ENCODE data around the gene FAM234B.

FAM234B gene

DNA sequence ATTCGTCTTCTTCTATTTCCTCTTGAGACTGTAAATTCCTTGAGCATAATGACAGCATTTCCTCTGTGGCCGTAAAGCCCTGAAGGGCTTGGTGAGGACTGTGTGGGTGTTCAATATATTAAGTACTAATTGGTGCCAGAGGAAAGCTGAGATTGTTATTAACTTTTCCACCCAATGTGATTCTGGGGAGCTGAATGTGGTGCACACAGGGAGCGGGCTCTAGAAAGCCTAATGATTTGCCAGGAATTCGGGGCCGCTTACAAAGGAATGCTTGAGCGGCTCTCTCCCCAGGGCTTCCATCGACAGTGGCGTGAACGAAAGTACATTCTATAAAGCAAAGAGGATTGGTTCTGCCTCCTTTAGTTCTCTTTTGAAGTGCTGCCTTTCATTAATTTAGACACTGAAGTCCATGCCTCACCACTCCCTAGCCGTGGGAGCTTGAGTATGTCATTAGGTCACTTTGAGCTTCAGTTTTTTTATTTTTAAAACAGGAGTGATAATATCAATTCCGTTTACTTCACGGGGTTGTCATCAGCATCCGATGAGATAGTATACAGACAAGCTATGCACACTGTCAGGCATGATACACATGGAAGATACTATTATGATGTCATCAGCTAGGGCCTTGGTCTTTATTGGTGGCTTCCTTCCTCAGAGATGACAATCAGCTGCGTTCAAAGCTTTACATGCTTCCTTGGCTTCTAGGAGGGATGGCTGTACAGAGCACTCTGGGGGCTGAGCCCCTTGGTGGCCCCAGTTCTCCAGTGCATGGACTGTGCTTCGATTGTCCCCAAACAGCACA lies 70.3 kb downstream of the FAM234B start:
- DNase-seq (ENCODE audit: extremely low read depth in 1 of 2, low read depth in 1 of 2), result no peak

DNA sequence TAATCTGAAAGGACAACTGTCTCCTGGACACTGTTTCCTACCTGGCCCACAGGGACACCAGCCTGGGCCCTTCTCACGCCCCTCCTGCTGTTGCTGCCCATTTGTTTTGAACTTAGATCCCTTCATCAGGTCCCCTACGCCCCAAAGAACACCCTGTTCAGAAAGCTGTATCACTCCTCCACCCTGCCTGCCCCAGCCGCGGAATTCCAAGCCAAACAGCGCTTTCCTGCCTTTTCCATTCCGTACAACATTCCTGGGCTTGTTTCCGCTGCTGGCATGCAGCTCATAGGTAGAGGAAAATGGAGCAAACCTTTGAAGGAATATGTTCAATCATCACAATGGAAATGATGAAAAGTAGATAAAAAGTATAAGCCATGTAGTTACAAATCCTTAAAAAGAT lies 72.1 kb downstream of the FAM234B start:
- DNase-seq (ENCODE audit: extremely low read depth in 1 of 2, low read depth in 1 of 2), result no peak

DNA sequence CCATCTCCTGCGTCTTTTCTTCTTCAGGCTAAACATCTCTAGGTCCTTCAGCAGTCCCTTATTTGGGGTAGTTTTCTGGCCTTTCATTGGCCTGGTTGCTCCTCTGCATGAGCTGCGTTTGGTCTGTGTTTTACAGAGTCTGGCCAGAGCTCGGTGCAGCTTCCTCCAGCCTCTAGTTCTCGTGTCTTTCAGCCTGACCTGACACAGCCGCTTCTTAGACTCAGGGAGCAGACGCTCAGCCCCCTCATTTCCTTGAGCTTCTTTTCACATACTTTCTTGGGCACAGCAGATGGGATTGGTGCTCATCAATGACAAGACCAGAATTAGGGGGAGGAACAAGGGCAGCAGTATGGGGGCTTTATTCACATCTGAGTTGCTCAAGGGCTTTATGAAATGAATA lies 72.8 kb downstream of the FAM234B start:
- no peak for DNase-seq (ENCODE audit: extremely low read depth in 1 of 2, low read depth in 1 of 2)

DNA sequence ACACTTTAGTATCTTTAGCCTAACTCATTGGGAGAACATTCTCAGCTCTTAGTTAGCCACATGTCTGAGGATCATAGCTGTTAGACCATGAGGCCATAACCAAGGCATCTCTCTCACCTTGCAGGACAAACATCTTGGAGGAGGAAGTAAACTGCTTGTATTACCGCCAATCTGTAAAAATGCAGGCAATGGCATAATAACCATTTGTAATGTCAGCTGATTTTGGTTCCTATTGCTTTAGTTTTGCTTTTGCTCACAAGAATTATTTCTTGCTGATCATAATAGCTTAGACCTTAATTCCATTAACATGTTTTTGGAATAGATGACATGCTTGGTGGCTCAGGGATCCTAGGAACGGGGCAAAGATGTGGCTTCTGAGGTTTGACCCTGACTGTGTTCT lies 75.6 kb downstream of the FAM234B start:
- no peak for DNase-seq (ENCODE audit: extremely low read depth in 1 of 2, low read depth in 1 of 2)

DNA sequence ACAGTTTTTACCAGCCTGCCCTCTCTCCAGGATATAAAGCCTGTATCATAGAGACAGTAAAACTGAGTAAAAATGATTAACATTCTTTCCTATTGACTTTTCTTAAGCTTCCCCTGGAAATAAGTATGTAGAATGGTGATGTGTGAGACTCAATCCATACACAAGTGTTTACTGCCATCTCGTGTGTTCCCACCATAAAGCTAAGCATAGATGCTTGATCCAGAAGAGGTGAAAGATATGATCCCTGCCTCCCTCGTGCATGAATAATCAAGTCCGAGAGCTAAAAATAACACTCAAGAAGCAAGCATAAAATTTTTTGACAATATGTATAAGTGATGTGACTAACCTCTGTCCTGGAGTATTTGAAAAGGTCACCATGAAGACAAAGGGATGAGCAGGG lies 76.2 kb downstream of the FAM234B start:
- DNase-seq (ENCODE audit: extremely low read depth in 1 of 2, low read depth in 1 of 2), result no peak

DNA sequence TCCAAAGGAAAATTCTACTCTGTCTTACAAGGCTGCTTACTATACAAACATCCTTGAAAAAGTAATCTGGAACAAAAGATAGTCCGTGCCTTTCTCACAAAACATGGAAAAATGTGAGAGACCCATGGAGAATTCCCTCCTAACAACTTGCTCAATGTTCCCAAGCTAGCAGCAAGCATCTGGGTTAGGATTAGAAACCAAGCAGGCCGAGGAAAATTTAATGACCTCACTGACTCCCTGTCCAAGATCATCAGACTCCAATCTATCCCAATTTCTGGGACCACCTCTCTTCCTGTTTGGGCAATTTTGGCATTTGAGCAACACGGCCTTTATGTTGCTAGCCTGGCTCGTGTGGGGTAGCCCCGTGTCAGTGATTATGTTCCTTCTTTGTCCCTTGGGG lies 77.4 kb downstream of the FAM234B start:
- no peak for DNase-seq (ENCODE audit: extremely low read depth in 1 of 2, low read depth in 1 of 2)

DNA sequence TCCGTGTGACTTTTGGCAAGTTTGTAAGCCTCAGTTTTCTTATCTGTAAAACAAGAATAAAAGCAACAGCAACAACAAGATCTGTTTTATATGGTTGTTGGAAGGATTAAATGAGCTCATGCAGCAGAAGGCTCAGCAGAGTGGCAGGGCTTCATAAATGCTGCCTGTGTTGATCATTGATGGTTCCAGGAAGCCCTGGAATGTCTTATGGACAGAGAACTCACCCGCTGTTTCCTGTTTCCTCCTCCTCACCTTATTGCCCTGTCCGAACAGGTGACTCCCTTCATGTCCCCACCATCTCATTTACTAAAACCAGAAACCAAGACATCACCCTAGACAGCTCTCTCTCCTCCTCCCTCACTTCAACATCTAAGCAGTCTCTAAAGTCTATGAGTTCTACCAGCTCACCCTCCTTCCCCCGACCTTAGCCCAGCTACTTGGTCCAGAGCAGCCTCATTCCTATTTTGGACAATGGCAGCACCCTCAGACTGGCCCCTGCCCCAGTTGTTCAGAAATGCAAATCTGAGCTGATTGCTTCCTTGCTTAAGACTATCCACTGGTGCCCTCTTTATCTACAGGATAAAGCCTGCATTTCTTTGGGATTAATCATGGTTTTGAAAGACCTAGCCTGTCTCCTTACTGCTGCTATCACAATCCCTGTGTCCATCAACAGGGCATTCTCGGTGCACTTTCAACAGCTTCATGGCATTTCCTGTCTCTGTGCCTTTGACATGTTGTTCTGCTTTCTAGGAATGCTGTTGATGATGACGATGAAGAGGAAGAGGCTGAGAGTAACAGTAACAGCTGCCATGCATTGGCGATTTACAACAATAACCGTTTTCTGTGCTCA lies 80.7 kb downstream of the FAM234B start:
- DNase-seq (ENCODE audit: extremely low read depth in 1 of 2, low read depth in 1 of 2), result no peak

DNA sequence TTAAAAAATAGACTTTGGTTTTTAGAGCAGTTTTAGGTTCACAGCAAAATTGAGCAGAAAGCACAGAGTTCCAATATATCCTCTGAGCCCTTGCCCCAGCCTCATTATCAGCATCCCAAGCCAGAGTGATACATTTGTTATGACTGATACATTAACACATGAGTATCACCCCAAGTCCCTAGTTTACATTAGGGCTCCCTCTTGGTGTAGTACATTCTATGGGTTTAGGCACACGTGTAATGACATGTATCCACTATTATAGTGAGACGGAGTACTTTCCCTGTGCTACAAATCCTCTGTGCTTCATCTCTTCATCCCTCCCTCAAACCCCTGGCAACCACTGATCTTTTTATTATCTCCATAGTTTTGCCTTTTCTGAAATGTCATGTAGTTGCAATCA lies 81.8 kb downstream of the FAM234B start:
- no peak for DNase-seq (ENCODE audit: extremely low read depth in 1 of 2, low read depth in 1 of 2)

DNA sequence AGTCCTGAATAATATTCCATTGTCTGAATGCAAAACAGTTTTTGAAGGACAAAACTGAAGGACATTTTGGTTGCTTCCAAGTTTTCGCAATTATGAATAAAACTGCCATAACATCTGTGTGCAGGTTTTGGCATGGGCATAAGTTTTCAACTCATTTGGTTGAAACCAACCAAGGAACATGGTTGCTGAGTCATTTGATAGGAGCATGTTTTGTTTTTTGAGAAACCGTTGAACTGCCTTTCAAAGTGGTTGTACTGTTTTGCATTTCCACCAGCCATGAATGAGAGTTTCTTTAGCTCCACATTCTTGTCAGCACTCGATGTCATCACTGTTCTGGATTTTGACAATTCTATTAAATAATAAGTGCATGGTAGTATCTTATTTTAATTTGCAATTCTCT lies 82.3 kb downstream of the FAM234B start:
- no peak for DNase-seq (ENCODE audit: extremely low read depth in 1 of 2, low read depth in 1 of 2)

DNA sequence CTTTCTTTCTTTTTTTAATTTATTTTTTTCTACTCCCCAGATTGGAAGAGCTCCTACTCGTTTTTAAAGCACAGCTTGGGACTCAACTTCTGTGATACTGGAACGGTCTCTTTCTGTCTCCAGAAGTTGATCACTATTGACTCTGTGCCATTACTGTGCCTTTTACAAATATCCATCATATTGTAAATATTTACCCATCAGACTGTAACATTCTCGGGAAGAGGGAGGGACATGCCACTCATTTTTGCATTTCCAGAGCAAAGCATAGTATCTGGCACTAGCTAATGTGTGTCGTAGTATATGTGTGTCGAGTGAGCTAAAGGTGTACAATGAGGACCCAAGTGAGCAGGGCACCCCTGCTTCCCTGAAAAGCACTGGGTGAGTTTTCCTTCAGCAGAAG lies 83.3 kb downstream of the FAM234B start:
- DNase-seq (ENCODE audit: extremely low read depth in 1 of 2, low read depth in 1 of 2), result no peak

DNA sequence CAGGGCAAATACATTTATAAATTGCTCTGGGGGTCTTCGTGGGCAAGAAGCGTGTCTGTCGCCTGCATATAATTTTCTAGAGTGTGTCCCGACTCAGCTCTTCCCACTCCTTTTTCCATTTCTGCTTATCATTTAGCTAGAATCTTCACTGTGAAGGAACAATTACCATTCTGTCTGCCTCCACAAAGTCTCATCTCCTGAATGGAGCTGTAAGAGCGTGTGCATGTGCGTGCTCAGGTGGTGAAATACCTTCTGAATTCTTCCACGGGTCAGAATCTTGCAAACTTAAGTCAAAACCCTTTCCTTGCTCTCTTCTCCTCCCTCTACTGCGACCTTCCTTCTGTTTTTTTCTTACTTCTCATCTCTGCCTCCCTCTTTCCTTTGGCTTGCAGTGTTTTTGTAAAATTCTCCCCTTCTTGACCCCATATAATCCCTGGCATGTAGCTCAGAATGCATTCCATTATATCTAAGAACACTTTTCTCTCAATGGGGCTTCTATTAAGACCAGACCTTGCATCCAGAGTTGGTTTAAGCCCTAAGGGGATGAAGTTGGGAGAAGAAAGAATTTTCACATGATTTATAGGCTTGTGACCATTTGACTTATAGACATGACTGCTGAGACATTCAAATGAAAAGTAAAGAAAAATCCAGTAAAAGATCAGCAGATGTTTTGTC lies 84.2 kb downstream of the FAM234B start:
- no peak for DNase-seq (ENCODE audit: extremely low read depth in 1 of 2, low read depth in 1 of 2)

DNA sequence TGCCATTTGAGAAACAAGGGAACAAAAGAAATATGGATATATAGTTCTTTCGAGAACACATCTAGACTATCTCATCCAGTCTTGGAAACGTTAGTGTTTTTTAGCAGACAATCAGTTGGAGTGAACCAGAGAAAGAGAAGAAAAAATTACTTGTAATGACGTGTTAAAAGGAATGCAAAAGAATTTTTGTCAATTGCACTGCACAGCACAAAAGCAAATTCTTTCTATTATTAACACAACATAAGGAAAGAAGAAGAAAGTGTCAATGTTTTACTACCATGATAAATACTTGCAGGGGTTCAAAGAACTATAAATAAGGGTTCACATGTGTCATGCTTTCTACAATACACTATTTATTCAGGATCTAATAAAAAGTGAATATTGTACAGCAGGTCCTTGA lies 86.8 kb downstream of the FAM234B start:
- no peak for DNase-seq (ENCODE audit: extremely low read depth in 1 of 2, low read depth in 1 of 2)

Data from stimulated activated CD8-positive, alpha-beta memory T cell treated with anti-CD3 and anti-CD28 coated beads, Interleukin-7, amount 100 ng/mL, for 48 hours (primary cell).